Hepatocyte (in vitro differentiated cells): ENCODE data around the gene C18orf63. TPM values are rescaled to one million over a fixed set of nuclear protein-coding genes. Genes with fewer than 3 reads are reported as not detected.

Source experiments
- DNase-seq: peaks from one replicate; pipeline ENCODE4 v3.0.0-alpha.2; 2016; ENCODE audit warnings: low spot score
- H2AFZ ChIP-seq: fragments of 200-600 bp; sonication (generic); 2 replicates; pipeline ENCODE4 v1.6.0; 2016; ENCODE audit warnings: antibody characterized with exemption, mild to moderate bottlenecking
- H3K27ac ChIP-seq: fragments of 200-600 bp; sonication (generic); 2 replicates; pipeline ENCODE4 v1.5.1; 2016; ENCODE audit warnings: mild to moderate bottlenecking
- H3K27me3 ChIP-seq: fragments of 200-600 bp; sonication (generic); 2 replicates; pipeline ENCODE4 v1.6.1; 2016
- H3K36me3 ChIP-seq: fragments of 200-600 bp; sonication (generic); replicated peaks from 2 replicates; pipeline ENCODE4 v1.5.1; 2016; ENCODE audit warnings: low read depth; ENCODE audit not compliant: insufficient read depth
- H3K4me1 ChIP-seq: fragments of 200-600 bp; sonication (generic); 2 replicates; pipeline ENCODE4 v1.5.1; 2016; ENCODE audit warnings: mild to moderate bottlenecking, moderate library complexity; ENCODE audit not compliant: insufficient read depth
- H3K4me2 ChIP-seq: fragments of 200-600 bp; sonication (generic); 2 replicates; pipeline ENCODE4 v1.6.0; 2016
- H3K4me3 ChIP-seq: fragments of 200-600 bp; sonication (generic); 2 replicates; pipeline ENCODE4 v1.5.1; 2016; ENCODE audit warnings: mild to moderate bottlenecking
- H3K79me2 ChIP-seq: fragments of 200-600 bp; sonication (generic); 2 replicates; pipeline ENCODE4 v1.6.0; 2017; ENCODE audit warnings: mild to moderate bottlenecking
- H3K9me2 ChIP-seq: fragments of 200-600 bp; sonication (generic); replicated peaks from 2 replicates; pipeline ENCODE4 v1.6.0; 2017; ENCODE audit warnings: mild to moderate bottlenecking; ENCODE audit not compliant: insufficient read depth
- H3K9me3 ChIP-seq: fragments of 200-600 bp; sonication (generic); 2 replicates; pipeline ENCODE4 v1.5.1; 2016; ENCODE audit warnings: low read depth, mild to moderate bottlenecking
- H4K20me1 ChIP-seq: fragments of 200-600 bp; sonication (generic); 2 replicates; pipeline ENCODE4 v1.6.0; 2016; ENCODE audit warnings: mild to moderate bottlenecking; ENCODE audit not compliant: insufficient read depth, poor library complexity, severe bottlenecking
- EZH2 ChIP-seq: fragments of 200-600 bp; sonication (generic); IDR thresholded peaks from 2 replicates; pipeline ENCODE4 v1.6.1; 2016; ENCODE audit warnings: antibody characterized with exemption, mild to moderate bottlenecking, borderline replicate concordance
- EZH2phosphoT487 ChIP-seq: fragments of 200-600 bp; sonication (generic); IDR thresholded peaks from one replicate; pipeline ENCODE4 v1.6.1; 2018; ENCODE audit warnings: antibody characterized with exemption, mild to moderate bottlenecking, low read depth, moderate library complexity; ENCODE audit not compliant: unreplicated experiment, severe bottlenecking
- WGBS: methylation state at CpG from one replicate; pipeline ENCODE4 v1.1.6; 2016; ENCODE audit warnings: low lambda C conversion rate; ENCODE audit errors: missing lambda C conversion rate; 5-methylcytosine and 5-hydroxymethylcytosine counted together
- polyA plus RNA-seq: library from polyadenylated mRNA; unstranded; fragments of >200 nt; fragmentation: Nextera tagmentation; extraction: Ambion mirVana; gene quantifications from 2 replicates; pipeline ENCODE4 v1.2.1, GENCODE V29; 2016
- total RNA-seq: library from RNA; depleted of rRNA; stranded (reverse); fragments of >200 nt; gene quantifications from 2 replicates; pipeline ENCODE4 v1.2.3, GENCODE V29; 2014
- TF ChIP-seq, protein P1 (sequence below): fragments of 200-600 bp; sonication (generic); IDR thresholded peaks from 2 replicates; pipeline ENCODE4 v1.5.1; 2016; ENCODE audit warnings: antibody characterized with exemption, mild to moderate bottlenecking; ENCODE audit not compliant: poor library complexity

Gene C18orf63
- total and polyA plus RNA-seq, 2 experiments from 2014 or later, result not detected

DNA sequence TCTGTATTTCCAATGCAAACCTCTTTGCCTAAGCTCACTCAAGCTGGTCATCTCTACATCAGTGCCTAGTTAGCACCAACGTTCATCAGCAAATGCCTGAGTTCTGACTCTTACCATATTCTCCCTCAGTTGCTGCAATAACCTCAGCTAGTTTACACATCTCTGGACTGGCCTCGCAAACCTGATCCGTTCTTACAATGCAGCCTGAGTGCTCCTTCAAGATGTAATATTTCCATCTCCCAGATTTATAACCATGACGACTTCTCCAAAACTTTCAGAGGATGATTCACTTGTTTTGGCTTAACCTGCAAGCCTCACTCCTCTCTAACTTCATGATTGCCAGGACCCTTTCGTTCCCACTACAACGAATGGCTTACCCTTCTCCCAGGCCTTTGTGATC lies 71.7 kb downstream of the C18orf63 start:
- H3K9me2 ChIP-seq, result no peaks in the 10 kb centered on the region
- H3K27me3 ChIP-seq, result no peaks in the 10 kb centered on the region
- TF ChIP-seq, protein P1, sequence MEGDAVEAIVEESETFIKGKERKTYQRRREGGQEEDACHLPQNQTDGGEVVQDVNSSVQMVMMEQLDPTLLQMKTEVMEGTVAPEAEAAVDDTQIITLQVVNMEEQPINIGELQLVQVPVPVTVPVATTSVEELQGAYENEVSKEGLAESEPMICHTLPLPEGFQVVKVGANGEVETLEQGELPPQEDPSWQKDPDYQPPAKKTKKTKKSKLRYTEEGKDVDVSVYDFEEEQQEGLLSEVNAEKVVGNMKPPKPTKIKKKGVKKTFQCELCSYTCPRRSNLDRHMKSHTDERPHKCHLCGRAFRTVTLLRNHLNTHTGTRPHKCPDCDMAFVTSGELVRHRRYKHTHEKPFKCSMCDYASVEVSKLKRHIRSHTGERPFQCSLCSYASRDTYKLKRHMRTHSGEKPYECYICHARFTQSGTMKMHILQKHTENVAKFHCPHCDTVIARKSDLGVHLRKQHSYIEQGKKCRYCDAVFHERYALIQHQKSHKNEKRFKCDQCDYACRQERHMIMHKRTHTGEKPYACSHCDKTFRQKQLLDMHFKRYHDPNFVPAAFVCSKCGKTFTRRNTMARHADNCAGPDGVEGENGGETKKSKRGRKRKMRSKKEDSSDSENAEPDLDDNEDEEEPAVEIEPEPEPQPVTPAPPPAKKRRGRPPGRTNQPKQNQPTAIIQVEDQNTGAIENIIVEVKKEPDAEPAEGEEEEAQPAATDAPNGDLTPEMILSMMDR, result no peak
- TF ChIP-seq EZH2phosphoT487, result no peak
- no peak for TF ChIP-seq EZH2
- no peaks in the 10 kb centered on the region for H3K79me2 ChIP-seq
- WGBS, result 78% methylated on average over 6 of the region's 6 CpGs
- H3K9me3 ChIP-seq, result no peaks in the 10 kb centered on the region
- H4K20me1 ChIP-seq, result no peaks in the 10 kb centered on the region
- no peak overlapping the region for H2AFZ ChIP-seq
- DNase-seq, result no peak
- H3K4me1 ChIP-seq, result no peaks in the 10 kb centered on the region
- H3K4me3 ChIP-seq, result no peak overlapping the region
- H3K36me3 ChIP-seq, result no peaks in the 10 kb centered on the region
- H3K27ac ChIP-seq, result no peak overlapping the region
- H3K4me2 ChIP-seq, result no peak overlapping the region

DNA sequence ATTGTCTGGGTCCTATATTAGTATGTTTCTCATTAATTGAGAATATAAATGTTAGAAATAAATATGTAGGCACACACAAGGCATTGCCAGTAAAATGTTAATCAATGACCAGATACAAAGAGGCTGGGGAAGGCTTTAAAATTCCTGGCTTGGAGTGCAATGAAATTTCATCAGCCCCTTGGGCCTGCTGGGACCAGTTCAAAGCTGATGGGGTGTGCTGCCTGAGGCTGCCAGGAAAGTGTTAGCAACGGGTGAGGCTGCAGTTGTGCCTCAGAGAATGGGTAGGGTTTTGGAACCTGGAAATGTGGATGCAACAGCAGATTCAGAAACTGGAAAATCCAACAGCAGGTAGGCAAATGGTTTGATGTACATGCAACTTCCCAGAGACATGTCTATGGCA lies 72.6 kb downstream of the C18orf63 start:
- no peaks in the 10 kb centered on the region for H3K27me3 ChIP-seq
- no peaks in the 10 kb centered on the region for H3K79me2 ChIP-seq
- no peak overlapping the region for H3K4me3 ChIP-seq
- no peaks in the 10 kb centered on the region for H3K4me1 ChIP-seq
- H4K20me1 ChIP-seq, result no peaks in the 10 kb centered on the region
- H3K9me2 ChIP-seq, result no peaks in the 10 kb centered on the region
- 83% methylated on average over 1 of the region's 1 CpG for WGBS
- no peak overlapping the region for H2AFZ ChIP-seq
- no peak for TF ChIP-seq EZH2phosphoT487
- TF ChIP-seq, protein P1, result no peak
- TF ChIP-seq EZH2, result no peak
- H3K36me3 ChIP-seq, result no peaks in the 10 kb centered on the region
- no peaks in the 10 kb centered on the region for H3K9me3 ChIP-seq
- H3K27ac ChIP-seq, result no peak overlapping the region
- no peak for DNase-seq
- no peak overlapping the region for H3K4me2 ChIP-seq

DNA sequence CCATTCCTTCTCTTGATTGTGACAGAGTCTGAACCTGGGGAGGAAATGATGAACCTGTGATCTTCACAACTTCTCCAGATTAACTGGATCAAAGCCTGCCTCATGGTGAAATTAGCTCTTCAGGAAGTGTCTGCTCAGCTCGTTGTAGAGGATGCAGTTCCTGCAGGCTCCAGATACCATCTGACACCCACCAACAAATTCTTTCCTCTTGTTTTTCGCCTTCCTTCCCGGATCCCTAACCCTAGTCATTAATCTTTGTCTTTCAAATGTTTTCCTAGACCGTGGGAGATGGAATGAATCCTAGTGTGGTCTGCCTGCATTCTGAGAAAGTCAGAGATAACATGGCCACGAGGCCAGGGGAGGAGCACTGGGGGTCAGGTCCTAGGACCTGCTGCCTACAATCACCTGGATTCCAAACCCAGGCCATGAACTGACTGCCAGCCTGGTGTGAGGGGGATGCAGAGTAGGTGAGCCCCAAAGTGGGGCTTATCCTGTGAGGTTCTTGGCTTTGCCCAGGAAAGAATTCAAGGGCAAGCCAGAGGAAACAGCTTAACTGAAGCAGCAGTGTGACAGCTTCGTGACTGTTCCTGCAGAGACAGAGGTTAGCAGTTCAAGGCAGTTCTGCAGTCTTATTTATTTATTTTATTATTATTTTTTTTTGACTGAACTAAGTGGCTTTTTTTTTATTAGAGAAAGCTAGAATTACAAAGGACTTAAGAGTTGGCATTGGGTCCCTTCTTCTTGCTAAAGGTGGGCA lies 73.7 kb downstream of the C18orf63 start:
- H3K4me2 ChIP-seq, result no peak overlapping the region
- H3K4me1 ChIP-seq, result no peaks in the 10 kb centered on the region
- no peaks in the 10 kb centered on the region for H3K79me2 ChIP-seq
- no peaks in the 10 kb centered on the region for H4K20me1 ChIP-seq
- H3K4me3 ChIP-seq, result no peak overlapping the region
- no peaks in the 10 kb centered on the region for H3K27me3 ChIP-seq
- no peak overlapping the region for H2AFZ ChIP-seq
- no peaks in the 10 kb centered on the region for H3K9me3 ChIP-seq
- TF ChIP-seq EZH2 (no peak), EZH2phosphoT487 (no peak)
- TF ChIP-seq, protein P1, result no peak
- no peaks in the 10 kb centered on the region for H3K36me3 ChIP-seq
- H3K27ac ChIP-seq, result no peak overlapping the region
- DNase-seq, result no peak
- H3K9me2 ChIP-seq, result no peaks in the 10 kb centered on the region
- 42% methylated on average over 6 of the region's 6 CpGs for WGBS
